GM23338 (cell line): Measurements from ENCODE around the gene WDR93. TPM values are rescaled to one million over a fixed set of nuclear protein-coding genes. Genes with fewer than 3 reads are reported as not detected.

ENCODE experiments used
- ATAC-seq: fragments of 200-7000 bp; cut with Tn5 transposase; 3 replicates; pipeline ENCODE4 v1.9.1; 2020
- DNase-seq: peaks from one replicate; pipeline ENCODE4 v3.0.0-alpha.2; 2015; ENCODE audit warnings: low spot score
- H2AFZ ChIP-seq: fragments of 200-600 bp; sonication (generic); 2 replicates; pipeline ENCODE4 v1.8.0; 2016; ENCODE audit warnings: antibody characterized with exemption, mild to moderate bottlenecking, moderate library complexity
- H3F3A ChIP-seq: fragments of 200-600 bp; sonication (generic); replicated peaks from 2 replicates; pipeline ENCODE4 v1.8.0; 2017; ENCODE audit warnings: antibody characterized with exemption, mixed run types, low read depth
- H3K27ac ChIP-seq: fragments of 200-600 bp; sonication (generic); 2 replicates; pipeline ENCODE4 v1.6.1; 2016; ENCODE audit warnings: low read depth
- H3K27me3 ChIP-seq: fragments of 200-600 bp; sonication (generic); 2 replicates; pipeline ENCODE4 v1.8.0; 2016; ENCODE audit warnings: mild to moderate bottlenecking, mixed run types, moderate library complexity; ENCODE audit not compliant: insufficient read depth
- H3K36me3 ChIP-seq: fragments of 200-600 bp; sonication (generic); 2 replicates; pipeline ENCODE4 v1.8.0; 2016; ENCODE audit warnings: mild to moderate bottlenecking; ENCODE audit not compliant: insufficient read depth
- H3K4me1 ChIP-seq: fragments of 200-600 bp; sonication (generic); 2 replicates; pipeline ENCODE4 v1.8.0; 2016; ENCODE audit warnings: mild to moderate bottlenecking, moderate library complexity; ENCODE audit not compliant: insufficient read depth
- H3K4me2 ChIP-seq: fragments of 200-600 bp; sonication (generic); 2 replicates; pipeline ENCODE4 v1.7.1; 2017; ENCODE audit warnings: mixed run types
- H3K4me3 ChIP-seq: fragments of 200-600 bp; sonication (generic); 2 replicates; pipeline ENCODE4 v1.6.1; 2016; ENCODE audit warnings: mixed run types
- H3K79me2 ChIP-seq: fragments of 200-600 bp; sonication (generic); replicated peaks from 2 replicates; pipeline ENCODE4 v1.8.0; 2017; ENCODE audit warnings: mild to moderate bottlenecking; ENCODE audit not compliant: insufficient read depth
- H3K9me2 ChIP-seq: fragments of 200-600 bp; sonication (generic); 2 replicates; pipeline ENCODE4 v1.8.0; 2017; ENCODE audit not compliant: insufficient read depth
- H4K20me1 ChIP-seq: fragments of 200-600 bp; sonication (generic); replicated peaks from 2 replicates; pipeline ENCODE4 v1.8.0; 2017; ENCODE audit warnings: mild to moderate bottlenecking; ENCODE audit not compliant: insufficient read depth
- H3K27ac Mint-ChIP-seq: 2 replicates; pipeline ENCODE4 v1.8.0; 2020; ENCODE audit warnings: inconsistent platforms, mild to moderate bottlenecking, moderate library complexity, mixed read lengths
- H3K27me3 Mint-ChIP-seq: 3 replicates; pipeline ENCODE4 v1.8.0; 2022; ENCODE audit warnings: low read depth, mild to moderate bottlenecking, moderate library complexity, mixed read lengths, inconsistent platforms; ENCODE audit not compliant: insufficient read depth, poor library complexity
- H3K36me3 Mint-ChIP-seq: 3 replicates; pipeline ENCODE4 v1.8.0; 2021; ENCODE audit warnings: low read depth, mild to moderate bottlenecking, inconsistent platforms, moderate library complexity, mixed read lengths
- H3K4me1 Mint-ChIP-seq: 3 replicates; pipeline ENCODE4 v1.8.0; 2020; ENCODE audit warnings: mild to moderate bottlenecking, inconsistent platforms, mixed read lengths
- H3K4me3 Mint-ChIP-seq: 3 replicates; pipeline ENCODE4 v1.8.0; 2021; ENCODE audit warnings: moderate library complexity, mild to moderate bottlenecking, inconsistent platforms, mixed read lengths
- H3K9me3 Mint-ChIP-seq: 3 replicates; pipeline ENCODE4 v1.8.0; 2020; ENCODE audit warnings: moderate library complexity, mild to moderate bottlenecking, inconsistent platforms, mixed read lengths
- CTCF ChIP-seq, 2 experiments: fragments of 200-600 bp in 1 of 2; sonication (generic) in 1 of 2; conservative IDR thresholded peaks; 2 replicates each; pipeline versions ENCODE4 v1.5.1 to v1.6.1; 2016 to 2017; ENCODE audit warnings: antibody characterized with exemption in 2 of 2, low read depth in 2 of 2, mild to moderate bottlenecking in 2 of 2, moderate library complexity in 1 of 2
- EZH2phosphoT487 ChIP-seq: fragments of 200-600 bp; sonication (generic); IDR thresholded peaks from one replicate; pipeline ENCODE4 v1.8.1; 2018; ENCODE audit warnings: antibody characterized with exemption; ENCODE audit not compliant: unreplicated experiment
- JUNB ChIP-seq: IDR thresholded peaks from one replicate; pipeline ENCODE4 v1.6.1; 2016; ENCODE audit warnings: antibody characterized with exemption; ENCODE audit not compliant: unreplicated experiment
- ZNF331 ChIP-seq: fragments of 250-450 bp; sonication (Bioruptor Pico); IDR thresholded peaks from 2 replicates; pipeline ENCODE4 v1.5.0; 2020; ENCODE audit warnings: low read depth, mild to moderate bottlenecking, moderate library complexity
- ZNF462 ChIP-seq: fragments of 250-450 bp; sonication (Bioruptor Pico); IDR thresholded peaks from 2 replicates; pipeline ENCODE4 v1.5.0; 2020; ENCODE audit warnings: mild to moderate bottlenecking, moderate library complexity
- polyA plus RNA-seq: library from polyadenylated mRNA; unstranded; fragments of >200 nt; fragmentation: Nextera tagmentation; extraction: Ambion mirVana; gene quantifications from 2 replicates; pipeline ENCODE4 v1.2.1, GENCODE V29; 2016
- total RNA-seq: library from RNA; depleted of rRNA; stranded (reverse); fragments of >200 nt; shearing (Covaris generic); gene quantifications from 2 replicates; pipeline ENCODE4 v1.2.3, GENCODE V29; 2014

The WDR93 gene
- total and polyA plus RNA-seq, 2 experiments from 2014 or later, result 0.14 TPM; not detected in 1

DNA sequence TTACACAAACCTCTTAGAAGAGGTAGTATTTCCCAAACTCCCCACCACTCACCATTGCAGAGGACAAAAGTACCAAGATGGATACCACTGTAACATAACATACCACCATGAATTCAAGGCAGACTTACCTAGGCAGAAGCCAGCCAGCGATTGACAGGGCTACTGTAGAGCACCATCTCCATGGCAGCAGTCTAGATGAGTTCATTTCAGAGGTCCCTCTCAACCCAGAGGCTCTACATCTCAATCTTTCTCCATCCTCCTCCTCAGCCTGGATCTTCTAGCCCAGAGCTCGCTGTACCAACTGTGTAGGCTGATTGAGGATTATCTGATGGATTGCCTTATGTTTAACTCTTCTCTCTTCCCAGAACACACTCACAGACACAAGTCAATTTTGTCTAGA lies 9.5 kb upstream of the WDR93 start (continued):
- no peak for TF ChIP-seq ZNF462 (CRISPR knock-in tag)
- no peak for TF ChIP-seq ZNF331 (CRISPR knock-in tag)
- TF ChIP-seq CTCF (conservative IDR thresholded peaks at IDR 0.05; ENCODE audit: low read depth in 2 of 2), result no peak
- no peak for TF ChIP-seq JUNB

DNA sequence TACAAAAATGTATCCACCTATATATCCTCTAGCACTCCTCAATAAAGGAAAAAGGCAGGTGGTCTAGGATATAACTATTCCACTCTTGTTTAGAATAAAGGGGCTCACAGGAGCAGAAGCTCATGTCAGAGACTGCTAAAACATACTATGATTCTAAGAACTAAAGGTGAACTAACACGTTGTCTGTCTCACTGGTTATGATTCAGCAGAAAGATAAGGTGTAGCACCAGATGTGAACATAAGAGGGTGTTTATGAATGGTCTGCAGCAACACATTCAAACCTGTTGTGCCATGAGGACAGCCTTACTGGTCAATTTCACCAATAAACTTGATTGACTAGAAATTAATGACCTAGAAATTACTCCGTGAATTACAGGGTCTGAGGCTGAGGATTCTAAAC lies 4.6 kb upstream of the WDR93 start:
- Histone ChIP-seq H4K20me1 (no peaks in the 10 kb centered on the region; the same call in 1 of the 2 replicates), H3K79me2 (no peaks in the 10 kb centered on the region), H3K4me2 (no peak overlapping the region), H2AFZ (no peak overlapping the region), H3F3A (no peaks in the 10 kb centered on the region), H3K4me1 (no peaks in the 10 kb centered on the region), H3K36me3 (no peaks in the 10 kb centered on the region), H3K27me3 (no peaks in the 10 kb centered on the region), H3K27ac (no peak overlapping the region), H3K9me2 (no peaks in the 10 kb centered on the region), H3K4me3 (no peak overlapping the region)
- peaks cover 1% of the 10 kb centered on the region; the same call in 2 of the 3 replicates for H3K4me1 Mint-ChIP-seq
- no peaks in the 10 kb centered on the region for H3K9me3 Mint-ChIP-seq
- H3K27me3 Mint-ChIP-seq, result peaks cover 4% of the 10 kb centered on the region
- no peak overlapping the region for H3K4me3 Mint-ChIP-seq
- no peaks in the 10 kb centered on the region for H3K36me3 Mint-ChIP-seq
- H3K27ac Mint-ChIP-seq, result no peak overlapping the region
- ATAC-seq, result no peak
- no peak for DNase-seq
- no peak for TF ChIP-seq EZH2phosphoT487
- no peak for TF ChIP-seq JUNB
- no peak for TF ChIP-seq ZNF462 (CRISPR knock-in tag)
